ENCODE data around the gene ANXA9.

The ANXA9 gene

GRCh38 chr1:150973836-150974579, 8.1 kb upstream of the ANXA9 start:
- Histone ChIP-seq H3K9ac (ENCODE audit: low read length in 5 of 5) (peak overlapping the region; percentile 86 to 97 (median 89)), H3K4me1 (ENCODE audit: control insufficient read depth in 5 of 5, insufficient read depth in 5 of 5, low read length in 5 of 5) (peaks cover 18 to 69% (median 51%) of the 10 kb centered on the region in 5 donors), H3K4me3 (ENCODE audit: low read depth in 1 of 5, low read length in 5 of 5) (peak overlapping the region; percentile 70 to 95 (median 89)), H3K27me3 (ENCODE audit: control insufficient read depth in 5 of 5, insufficient read depth in 4 of 5, low read length in 5 of 5) (no peaks in the 10 kb centered on the region), H3K9me3 (ENCODE audit: control insufficient read depth in 5 of 5, low read length in 5 of 5) (no peaks in the 10 kb centered on the region), H3K27ac (ENCODE audit: low read depth, low read length) (peak overlapping the region; percentile 67), H3K36me3 (ENCODE audit: control insufficient read depth in 5 of 5, insufficient read depth in 5 of 5, low read length in 5 of 5) (peaks cover 0 to 3% (median 0%) of the 10 kb centered on the region in 5 donors)

- Histone ChIP-seq H3K9ac (ENCODE audit: low read length in 5 of 5) (peak within 1 kb of the TSS; percentile 86 to 97 (median 89)), H3K4me3 (ENCODE audit: low read depth in 1 of 5, low read length in 5 of 5) (peak within 1 kb of the TSS; percentile 74 to 95 (median 89)), H3K27ac (ENCODE audit: low read depth, low read length) (peak within 1 kb of the TSS; percentile 67), H3K36me3 (ENCODE audit: control insufficient read depth in 5 of 5, insufficient read depth in 5 of 5, low read length in 5 of 5) (peaks cover 0 to 3% (median 0%) of the 10 kb centered on the region in 5 donors), H3K4me1 (ENCODE audit: control insufficient read depth in 5 of 5, insufficient read depth in 5 of 5, low read length in 5 of 5) (peaks cover 19 to 77% (median 59%) of the 10 kb centered on the region in 5 donors), H3K27me3 (ENCODE audit: control insufficient read depth in 5 of 5, insufficient read depth in 4 of 5, low read length in 5 of 5) (no peaks in the 10 kb centered on the region), H3K9me3 (ENCODE audit: control insufficient read depth in 5 of 5, low read length in 5 of 5) (no peaks in the 10 kb centered on the region)
Measured at GRCh38 chr1:150974580-150975478, 7.3 kb upstream of the ANXA9 start, which contains the start of gene CERS2. CERS2 (minus strand) TSS chr1:150974835; CDS start chr1:150969090, 5,745 bp downstream.

DNA sequence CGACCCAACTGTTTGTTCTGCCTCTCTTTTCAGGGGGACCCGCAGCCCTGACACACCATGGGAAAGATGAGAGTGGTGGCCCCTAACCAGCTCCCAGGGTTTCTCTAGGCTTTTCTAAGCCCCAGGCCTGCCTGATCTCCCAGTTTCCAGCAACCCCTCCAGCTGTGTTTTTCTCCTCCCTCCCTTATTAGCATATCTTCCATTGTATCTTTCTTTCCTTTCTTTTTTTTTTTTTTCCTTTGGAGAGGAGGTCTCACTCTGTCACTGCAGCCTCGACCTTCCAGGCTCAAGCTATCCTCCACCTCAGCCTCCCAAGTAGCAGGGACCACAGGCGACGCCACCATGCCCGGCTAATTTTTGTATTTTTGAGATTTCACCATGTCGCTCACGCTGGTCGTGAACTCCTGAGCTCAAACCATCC, 5.7 kb upstream of the ANXA9 start:
- H3K4me1 ChIP-seq (ENCODE audit: control insufficient read depth in 5 of 5, insufficient read depth in 5 of 5, low read length in 5 of 5): peaks cover 14 to 66% (median 47%) of the 10 kb centered on the region in 5 donors
- H3K27ac ChIP-seq (ENCODE audit: low read depth, low read length): no peak overlapping the region
- peaks cover 0 to 3% (median 0%) of the 10 kb centered on the region in 5 donors for H3K36me3 ChIP-seq (ENCODE audit: control insufficient read depth in 5 of 5, insufficient read depth in 5 of 5, low read length in 5 of 5)
- H3K9me3 ChIP-seq (ENCODE audit: control insufficient read depth in 5 of 5, low read length in 5 of 5): no peaks in the 10 kb centered on the region
- no peak overlapping the region for H3K4me3 ChIP-seq (ENCODE audit: low read depth in 1 of 5, low read length in 5 of 5)
- H3K9ac ChIP-seq (ENCODE audit: low read length in 5 of 5): no peak overlapping the region
- no peaks in the 10 kb centered on the region for H3K27me3 ChIP-seq (ENCODE audit: control insufficient read depth in 5 of 5, insufficient read depth in 4 of 5, low read length in 5 of 5)

DNA sequence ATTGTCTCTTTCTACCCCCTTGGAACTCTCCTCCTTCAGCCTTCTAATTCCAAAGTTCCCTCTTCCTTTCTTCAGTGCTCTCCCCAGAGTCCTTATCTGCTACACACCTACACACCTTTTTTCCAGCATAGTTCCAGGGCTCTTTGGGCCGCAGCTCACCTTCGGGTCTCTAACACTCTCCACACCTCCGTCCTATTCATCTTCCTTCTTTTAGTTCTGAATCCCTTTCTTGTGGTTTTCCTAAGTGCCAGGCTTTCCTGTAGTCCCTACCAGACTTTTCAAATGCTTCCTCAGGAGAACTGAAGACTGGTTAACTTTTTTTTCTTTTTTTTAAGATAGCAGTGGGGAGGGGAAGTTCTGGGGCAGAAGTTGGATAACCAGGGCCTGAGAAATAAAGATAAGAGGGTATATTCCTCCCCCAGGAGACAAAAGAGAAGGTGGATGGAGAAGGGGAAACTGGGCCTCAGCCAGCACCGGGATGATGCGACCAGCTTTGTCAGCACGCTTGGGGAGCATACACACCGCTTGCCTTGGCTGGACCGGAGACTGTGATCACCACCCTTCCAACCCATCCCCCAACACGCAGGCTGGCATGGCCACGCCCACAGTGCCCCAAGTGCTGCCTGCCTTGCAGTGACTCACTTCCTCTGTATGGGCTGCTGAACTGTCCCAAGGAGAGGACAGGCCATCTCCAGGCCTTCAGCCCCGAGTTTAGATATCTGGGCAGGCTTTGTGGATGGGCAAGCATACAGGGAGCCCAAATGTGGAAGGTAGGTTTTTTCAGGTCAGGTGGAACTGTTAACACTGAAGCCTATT, 5.0 kb upstream of the ANXA9 start:
- peaks cover 12 to 59% (median 41%) of the 10 kb centered on the region in 5 donors for H3K4me1 ChIP-seq (ENCODE audit: control insufficient read depth in 5 of 5, insufficient read depth in 5 of 5, low read length in 5 of 5)
- peak overlapping the region in 1 of 5 donors; percentile 19 for H3K4me3 ChIP-seq (ENCODE audit: low read depth in 1 of 5, low read length in 5 of 5)

DNA sequence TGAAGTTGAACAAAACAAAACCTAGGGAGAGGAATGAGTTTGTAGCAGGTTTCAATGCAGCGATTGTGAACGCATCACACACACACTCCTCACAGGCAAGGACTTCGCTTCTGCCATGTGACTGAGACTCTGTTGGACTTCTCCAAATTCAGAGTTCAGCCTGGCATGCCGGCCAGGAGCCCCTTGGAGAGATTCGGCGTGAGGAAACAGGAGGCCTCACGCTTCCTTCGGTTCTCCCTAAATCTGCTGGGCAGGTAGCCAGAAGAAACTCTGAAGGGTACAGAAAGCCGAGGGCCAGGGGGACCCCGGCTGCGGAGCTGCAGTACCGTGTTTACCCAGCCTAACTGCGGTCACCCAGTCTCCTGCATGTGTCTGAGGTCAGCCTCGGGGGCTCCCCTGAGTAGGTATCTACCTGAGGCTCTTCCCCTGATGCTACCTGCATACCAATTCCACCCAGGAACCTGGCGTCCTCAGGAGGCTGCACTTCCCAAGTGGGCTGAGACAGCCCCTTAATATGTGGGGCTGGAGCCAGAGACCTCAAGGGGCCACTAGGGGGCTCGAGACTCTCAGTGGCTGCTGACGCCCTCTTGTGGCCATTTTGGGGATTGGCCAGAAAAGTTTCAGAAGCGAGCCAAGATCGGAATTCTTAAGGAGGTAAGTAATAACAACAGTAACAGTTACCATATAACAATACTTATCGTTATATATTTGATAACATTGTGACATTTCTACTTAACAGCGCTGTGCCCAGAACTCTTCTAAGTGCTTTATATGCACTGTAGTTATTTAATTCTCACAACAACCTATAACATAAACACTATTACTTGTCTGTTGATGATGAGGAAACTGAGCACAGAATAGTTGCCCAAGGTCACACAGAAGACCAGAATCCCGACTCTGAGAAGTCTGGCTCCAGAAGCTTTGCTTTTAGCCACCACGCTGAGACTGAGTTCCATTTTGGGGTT, 2.7 kb upstream of the ANXA9 start:
- H3K4me3 ChIP-seq (ENCODE audit: low read depth in 1 of 5, low read length in 5 of 5): peak overlapping the region; percentile 8 to 46 (median 22)
- peak overlapping the region in 2 of 5 donors; percentile 14 to 32 for H3K9ac ChIP-seq (ENCODE audit: low read length in 5 of 5)
- H3K4me1 ChIP-seq (ENCODE audit: control insufficient read depth in 5 of 5, insufficient read depth in 5 of 5, low read length in 5 of 5): peaks cover 1 to 40% (median 22%) of the 10 kb centered on the region in 5 donors
- no peaks in the 10 kb centered on the region for H3K27me3 ChIP-seq (ENCODE audit: control insufficient read depth in 5 of 5, insufficient read depth in 4 of 5, low read length in 5 of 5)
- no peaks in the 10 kb centered on the region for H3K9me3 ChIP-seq (ENCODE audit: control insufficient read depth in 5 of 5, low read length in 5 of 5)
- H3K27ac ChIP-seq (ENCODE audit: low read depth, low read length): no peak overlapping the region
- H3K36me3 ChIP-seq (ENCODE audit: control insufficient read depth in 5 of 5, insufficient read depth in 5 of 5, low read length in 5 of 5): no peaks in the 10 kb centered on the region

More for the DNA sequence above, 5.0 kb upstream of the ANXA9 start:
- no peaks in the 10 kb centered on the region for H3K9me3 ChIP-seq (ENCODE audit: control insufficient read depth in 5 of 5, low read length in 5 of 5)
- H3K27ac ChIP-seq (ENCODE audit: low read depth, low read length): no peak overlapping the region
- H3K27me3 ChIP-seq (ENCODE audit: control insufficient read depth in 5 of 5, insufficient read depth in 4 of 5, low read length in 5 of 5): no peaks in the 10 kb centered on the region
- H3K36me3 ChIP-seq (ENCODE audit: control insufficient read depth in 5 of 5, insufficient read depth in 5 of 5, low read length in 5 of 5): no peaks in the 10 kb centered on the region
- H3K9ac ChIP-seq (ENCODE audit: low read length in 5 of 5): peak overlapping the region in 1 of 5 donors; percentile 41

DNA sequence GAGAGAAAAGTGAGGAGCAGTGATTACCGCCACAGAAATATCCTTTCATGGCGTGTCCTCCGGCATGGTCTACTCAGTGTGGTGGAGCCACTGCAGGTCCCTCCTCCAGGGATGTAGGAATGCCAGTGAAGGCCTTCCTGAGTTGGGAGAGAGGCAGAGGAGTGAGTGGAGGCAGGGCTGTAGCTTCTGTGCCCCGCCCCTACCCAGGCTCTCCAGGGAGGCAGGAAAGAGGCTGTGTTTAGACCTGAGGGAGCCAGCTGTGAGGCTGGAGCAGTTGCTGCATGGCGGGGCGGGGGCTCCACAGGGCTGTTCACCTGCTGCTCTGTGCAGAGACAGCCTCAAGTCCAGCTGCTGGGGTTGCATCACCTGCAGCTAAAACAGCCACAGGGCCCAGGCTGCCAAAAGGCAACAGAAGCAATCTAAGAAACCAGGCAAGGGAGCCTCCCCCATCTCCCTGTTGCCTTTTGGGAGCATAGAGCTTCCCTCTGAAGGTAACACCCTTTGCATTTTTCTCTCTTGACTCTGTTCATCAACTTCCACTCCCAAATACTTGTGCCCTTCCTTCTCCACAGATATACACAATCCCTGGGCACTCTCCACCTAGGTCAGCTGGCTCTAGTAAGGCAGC, 801 bp upstream of the ANXA9 start:
- Histone ChIP-seq H3K9me3 (ENCODE audit: control insufficient read depth in 5 of 5, low read length in 5 of 5) (no peaks in the 10 kb centered on the region), H3K27me3 (ENCODE audit: control insufficient read depth in 5 of 5, insufficient read depth in 4 of 5, low read length in 5 of 5) (no peaks in the 10 kb centered on the region), H3K9ac (ENCODE audit: low read length in 5 of 5) (no peak overlapping the region), H3K27ac (ENCODE audit: low read depth, low read length) (no peak overlapping the region), H3K36me3 (ENCODE audit: control insufficient read depth in 5 of 5, insufficient read depth in 5 of 5, low read length in 5 of 5) (no peaks in the 10 kb centered on the region), H3K4me1 (ENCODE audit: control insufficient read depth in 5 of 5, insufficient read depth in 5 of 5, low read length in 5 of 5) (peaks cover 1 to 32% (median 17%) of the 10 kb centered on the region in 5 donors), H3K4me3 (ENCODE audit: low read depth in 1 of 5, low read length in 5 of 5) (no peak overlapping the region)

DNA sequence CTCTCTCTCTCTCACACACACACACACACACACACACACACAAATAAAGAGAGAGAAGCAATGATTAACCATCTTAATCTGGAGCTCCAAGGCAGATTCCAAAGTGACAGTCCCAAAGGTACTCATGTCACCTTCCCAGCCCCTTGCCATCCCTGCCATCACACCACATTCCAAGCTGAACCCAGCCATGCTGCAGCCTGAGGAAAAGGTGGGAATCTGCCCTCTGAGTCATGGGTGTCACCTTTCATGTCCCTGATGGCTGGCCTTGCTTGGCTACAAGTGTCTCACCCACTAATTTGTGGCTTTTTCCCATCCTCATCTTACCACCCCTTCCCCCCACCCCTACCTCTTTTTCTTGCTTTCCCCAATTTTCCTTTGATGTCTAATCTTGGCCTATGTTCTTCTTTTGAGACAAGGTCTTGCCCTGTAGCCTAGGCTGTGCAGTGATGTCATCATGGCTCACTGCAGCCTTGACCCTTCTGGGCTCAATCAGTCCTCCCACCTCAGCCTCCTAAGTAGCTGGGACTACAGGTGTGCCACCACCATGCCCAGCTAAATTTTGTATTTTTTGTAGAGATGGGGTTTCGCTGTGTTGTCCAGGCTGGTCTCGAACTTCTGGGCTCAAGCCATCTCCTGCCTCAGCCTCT, 3.2 kb downstream of the ANXA9 start:
- Histone ChIP-seq H3K27ac (ENCODE audit: low read depth, low read length) (no peak overlapping the region), H3K27me3 (ENCODE audit: control insufficient read depth in 5 of 5, insufficient read depth in 4 of 5, low read length in 5 of 5) (no peaks in the 10 kb centered on the region), H3K9ac (ENCODE audit: low read length in 5 of 5) (no peak overlapping the region), H3K36me3 (ENCODE audit: control insufficient read depth in 5 of 5, insufficient read depth in 5 of 5, low read length in 5 of 5) (no peaks in the 10 kb centered on the region), H3K9me3 (ENCODE audit: control insufficient read depth in 5 of 5, low read length in 5 of 5) (no peaks in the 10 kb centered on the region), H3K4me3 (ENCODE audit: low read depth in 1 of 5, low read length in 5 of 5) (no peak overlapping the region), H3K4me1 (ENCODE audit: control insufficient read depth in 5 of 5, insufficient read depth in 5 of 5, low read length in 5 of 5) (no peaks in the 10 kb centered on the region)

GRCh38 chr1:150987924-150988323, 5.8 kb downstream of the ANXA9 start:
- Histone ChIP-seq H3K27me3 (ENCODE audit: control insufficient read depth in 5 of 5, insufficient read depth in 4 of 5, low read length in 5 of 5) (no peaks in the 10 kb centered on the region), H3K36me3 (ENCODE audit: control insufficient read depth in 5 of 5, insufficient read depth in 5 of 5, low read length in 5 of 5) (no peaks in the 10 kb centered on the region), H3K4me1 (ENCODE audit: control insufficient read depth in 5 of 5, insufficient read depth in 5 of 5, low read length in 5 of 5) (no peaks in the 10 kb centered on the region), H3K4me3 (ENCODE audit: low read depth in 1 of 5, low read length in 5 of 5) (no peak overlapping the region), H3K9ac (ENCODE audit: low read length in 5 of 5) (no peak overlapping the region), H3K9me3 (ENCODE audit: control insufficient read depth in 5 of 5, low read length in 5 of 5) (no peaks in the 10 kb centered on the region), H3K27ac (ENCODE audit: low read depth, low read length) (no peak overlapping the region)
